ENCODE results near the gene CNTNAP2.

The CNTNAP2 gene

GRCh38 chr7:147992698-147993097, 1876.1 kb downstream of the CNTNAP2 start:
- DNase-seq = no peak

GRCh38 chr7:147997636-147998035, 1881.0 kb downstream of the CNTNAP2 start:
- no peak for DNase-seq

GRCh38 chr7:147999962-148000361, 1883.4 kb downstream of the CNTNAP2 start:
- DNase-seq = no peak

- no peak for DNase-seq
These were observed 1895.2 kb downstream of the CNTNAP2 start for GRCh38 chr7:148011753-148012152.

GRCh38 chr7:148014001-148014400, 1897.4 kb downstream of the CNTNAP2 start:
- DNase-seq = no peak

GRCh38 chr7:148014541-148014940, 1897.9 kb downstream of the CNTNAP2 start:
- DNase-seq = no peak

- DNase-seq = no peak
These were observed 1900.5 kb downstream of the CNTNAP2 start for GRCh38 chr7:148017126-148017525.

- DNase-seq = no peak
These were observed 1904.1 kb downstream of the CNTNAP2 start for GRCh38 chr7:148020679-148021078.

- no peak for DNase-seq
These were observed 1905.0 kb downstream of the CNTNAP2 start for GRCh38 chr7:148021507-148022045.

- no peak for DNase-seq
These were observed 1906.2 kb downstream of the CNTNAP2 start for GRCh38 chr7:148022832-148023231.

- DNase-seq = no peak
These were observed 1910.1 kb downstream of the CNTNAP2 start for GRCh38 chr7:148026713-148027112.

GRCh38 chr7:148028165-148028564, 1911.6 kb downstream of the CNTNAP2 start:
- DNase-seq = no peak

- DNase-seq = no peak
These were observed 1914.4 kb downstream of the CNTNAP2 start for GRCh38 chr7:148031019-148031418.

GRCh38 chr7:148031811-148032210, 1915.2 kb downstream of the CNTNAP2 start:
- no peak for DNase-seq

- DNase-seq = no peak
These were observed 1919.3 kb downstream of the CNTNAP2 start for GRCh38 chr7:148035950-148036349.

GRCh38 chr7:148037044-148037443, 1920.4 kb downstream of the CNTNAP2 start:
- no peak for DNase-seq

GRCh38 chr7:148041156-148041555, 1924.6 kb downstream of the CNTNAP2 start:
- DNase-seq = no peak

- no peak for DNase-seq
These were observed 1926.5 kb downstream of the CNTNAP2 start for GRCh38 chr7:148042935-148043631.

- DNase-seq = no peak
These were observed 1927.6 kb downstream of the CNTNAP2 start for GRCh38 chr7:148044173-148044572.

GRCh38 chr7:148045521-148045920, 1928.9 kb downstream of the CNTNAP2 start:
- no peak for DNase-seq

GRCh38 chr7:148049068-148049467, 1932.5 kb downstream of the CNTNAP2 start:
- no peak for DNase-seq

GRCh38 chr7:148050492-148051158, 1934.0 kb downstream of the CNTNAP2 start:
- no peak for DNase-seq

GRCh38 chr7:148056406-148056805, 1939.8 kb downstream of the CNTNAP2 start:
- no peak for DNase-seq

- DNase-seq = no peak
These were observed 1941.5 kb downstream of the CNTNAP2 start for GRCh38 chr7:148058092-148058491.
